ENCODE measurements around the gene PDLIM7.

DNA sequence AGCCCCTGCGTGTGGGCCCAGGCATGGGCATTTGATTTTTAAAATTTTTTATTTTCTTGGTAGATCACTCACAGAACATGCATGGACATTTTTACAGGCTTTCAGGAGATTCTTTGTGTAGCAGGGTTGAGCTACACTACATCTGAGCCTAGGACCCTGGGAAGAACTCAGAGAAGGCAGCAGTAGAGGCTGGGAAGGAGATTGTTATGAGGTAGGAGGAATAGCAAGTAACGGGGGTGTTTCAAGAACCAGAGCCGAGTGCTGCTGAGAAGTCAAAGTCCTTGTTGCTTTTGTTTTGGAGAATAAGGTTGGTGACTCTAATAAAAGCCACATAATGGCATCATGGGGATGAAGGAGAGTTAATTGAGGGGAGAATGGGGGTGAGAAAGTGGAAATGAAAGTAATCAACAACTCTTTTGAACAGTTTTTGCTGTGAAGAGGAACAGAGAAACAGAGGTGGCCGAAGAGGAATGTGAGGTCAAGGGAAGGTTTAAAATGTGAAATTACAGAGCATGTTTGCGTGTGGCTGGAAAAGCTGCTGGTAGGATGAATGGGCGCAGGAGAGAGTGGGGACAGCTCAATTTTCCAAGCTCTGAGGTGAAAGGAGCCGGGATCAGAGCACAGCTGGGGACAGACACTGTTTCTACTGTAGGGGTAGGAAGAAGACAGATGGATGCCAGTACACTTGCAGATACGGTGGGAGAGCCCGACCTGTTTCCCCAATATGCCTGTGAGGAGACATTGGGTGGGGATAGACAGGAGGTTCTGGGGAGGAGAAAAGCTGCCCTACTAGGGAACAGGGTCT lies 4.7 kb upstream of the PDLIM7 start:
- TF ChIP-seq EZH2 (IDR thresholded peaks at IDR 0.05) (no peak), CTCF (IDR thresholded peaks at IDR 0.05) (no peak)
